A549 (cell line): ENCODE measurements around the gene PRMT7. TPM values are rescaled to one million over a fixed set of nuclear protein-coding genes. Genes with fewer than 3 reads are reported as not detected.

Source experiments
- ATAC-seq, 2 experiments: fragments of 200-7000 bp in 1 of 2; fragments of >200 bp in 1 of 2; cut with Nextera tagmentation in 1 of 2; cut with Tn5 transposase in 1 of 2; 3 replicates each; pipeline versions ENCODE4 v1.8.0 to v1.9.1; 2018 to 2020; ENCODE audit warnings: mild to moderate bottlenecking in 1 of 2, moderate library complexity in 1 of 2
- CTCF ChIA-PET: fragments of 300-600 bp; sonication (Branson Sonifier 250); formaldehyde crosslinking; extraction: SDS; loops from one replicate; lab custom pipeline; 2021; ENCODE audit warnings: antibody characterized with exemption, inconsistent platforms; lab: Yijun Ruan, JAX
- POLR2A ChIA-PET: fragments of 350-600 bp; formaldehyde crosslinking; extraction: SDS; loops from one replicate; lab custom pipeline; 2021; ENCODE audit warnings: antibody characterized with exemption, inconsistent platforms; lab: Yijun Ruan, JAX
- DNase-seq, 2 experiments: peaks; one replicate each; pipeline versions ENCODE4 v3.0.0 to v3.0.0-alpha.2; 2011 to 2016; ENCODE audit warnings: low read depth in 1 of 2, low spot score in 1 of 2
- FAIRE-seq: peaks from 2 replicates; lab custom pipeline; 2011; peaks lifted over from hg19 to GRCh38; lab: Jason Lieb, UNC
- H3K27ac ChIP-seq, 2 experiments: fragments of >200 bp; sonication (Bioruptor Twin); formaldehyde crosslinking; 3 replicates each; pipeline ENCODE4 v1.5.1; 2016 to 2017
- H3K4me1 ChIP-seq: fragments of >200 bp; sonication (Bioruptor Twin); formaldehyde crosslinking; 3 replicates; pipeline ENCODE4 v1.6.1; 2016
- H3K4me2 ChIP-seq: fragments of >200 bp; sonication (Bioruptor Twin); formaldehyde crosslinking; 3 replicates; pipeline ENCODE4 v1.6.1; 2016
- H3K4me3 ChIP-seq: fragments of >200 bp; sonication (Bioruptor Twin); formaldehyde crosslinking; 3 replicates; pipeline ENCODE4 v1.5.1; 2016
- H3K9me3 ChIP-seq: fragments of >200 bp; sonication (Bioruptor Twin); formaldehyde crosslinking; 3 replicates; pipeline ENCODE4 v1.6.1; 2016
- BCL3 ChIP-seq: fragments of >200 bp; sonication (Bioruptor Twin); formaldehyde crosslinking; IDR thresholded peaks from 3 replicates; pipeline ENCODE4 v1.6.1; 2016
- CBX8 ChIP-seq: fragments of 200-600 bp; sonication (generic); IDR thresholded peaks from 2 replicates; pipeline ENCODE4 v1.6.1; 2016
- CTCF ChIP-seq: fragments of >200 bp; sonication (Bioruptor Twin); formaldehyde crosslinking; IDR thresholded peaks from 3 replicates; pipeline ENCODE4 v1.5.1; 2016
- EHMT2 ChIP-seq: fragments of 200-600 bp; sonication (generic); IDR thresholded peaks from 2 replicates; pipeline ENCODE4 v1.6.1; 2016; ENCODE audit warnings: antibody characterized with exemption, low read depth, mild to moderate bottlenecking, moderate library complexity
- FOSL2 ChIP-seq, 2 experiments: fragments of 450-650 bp in 1 of 2; fragments of >200 bp in 1 of 2; sonication (Bioruptor Twin) in 1 of 2; formaldehyde crosslinking; IDR thresholded peaks; 2 replicates each; pipeline versions ENCODE4 v1.5.0 to v1.6.1; 2016 to 2020; ENCODE audit warnings: mild to moderate bottlenecking in 1 of 2, moderate library complexity in 1 of 2
- GATA3 ChIP-seq: IDR thresholded peaks from 2 replicates; pipeline ENCODE4 v1.6.1; 2012; ENCODE audit warnings: borderline replicate concordance
- HOXB13 ChIP-seq: fragments of 250-450 bp; sonication (Bioruptor Pico); IDR thresholded peaks from 2 replicates; pipeline ENCODE4 v1.5.0; 2020; ENCODE audit warnings: low read depth, mild to moderate bottlenecking, moderate library complexity
- JUN ChIP-seq, 2 experiments: fragments of >200 bp; sonication (Bioruptor Twin); formaldehyde crosslinking; IDR thresholded peaks; 2 replicates in 1 of 2; 3 replicates in 1 of 2; pipeline ENCODE4 v1.6.1; 2016 to 2017
- JUNB ChIP-seq: fragments of >200 bp; sonication (Bioruptor Twin); formaldehyde crosslinking; IDR thresholded peaks from 2 replicates; pipeline ENCODE4 v1.6.1; 2016
- MAFK ChIP-seq: fragments of 450-650 bp; IDR thresholded peaks from 2 replicates; pipeline ENCODE4 v1.6.1; 2014; ENCODE audit not compliant: partially characterized antibody
- MAX ChIP-seq: IDR thresholded peaks from 2 replicates; pipeline ENCODE4 v1.6.1; 2012
- MYC ChIP-seq: IDR thresholded peaks from 2 replicates; pipeline ENCODE4 v1.6.1; 2012; ENCODE audit warnings: mild to moderate bottlenecking, inconsistent platforms, low read length, improper control_type of control experiment, borderline replicate concordance
- PBX3 ChIP-seq: IDR thresholded peaks from 2 replicates; pipeline ENCODE4 v1.6.1; 2012
- PHF8 ChIP-seq: fragments of 200-600 bp; sonication (generic); IDR thresholded peaks from 2 replicates; pipeline ENCODE4 v1.6.1; 2016; ENCODE audit warnings: low read depth, mild to moderate bottlenecking, antibody characterized with exemption, moderate library complexity, borderline replicate concordance
- POLR2AphosphoS2 ChIP-seq: conservative IDR thresholded peaks from 2 replicates; pipeline ENCODE4 v1.6.1; 2012; ENCODE audit warnings: low read length, improper control_type of control experiment, inconsistent platforms
- RARB ChIP-seq: fragments of 250-450 bp; sonication (Bioruptor Pico); IDR thresholded peaks from 2 replicates; pipeline ENCODE4 v1.8.0; 2021; ENCODE audit warnings: mild to moderate bottlenecking, moderate library complexity
- REST ChIP-seq: fragments of 200-600 bp; sonication (generic); IDR thresholded peaks from 2 replicates; pipeline ENCODE4 v1.6.1; 2016; ENCODE audit warnings: antibody characterized with exemption, mild to moderate bottlenecking, moderate library complexity
- RNF2 ChIP-seq: fragments of 200-600 bp; sonication (generic); IDR thresholded peaks from 2 replicates; pipeline ENCODE4 v1.6.1; 2016; ENCODE audit warnings: low read depth, mild to moderate bottlenecking, antibody characterized with exemption, moderate library complexity, borderline replicate concordance
- TFCP2L1 ChIP-seq: fragments of 250-450 bp; sonication (Bioruptor Pico); IDR thresholded peaks from 2 replicates; pipeline ENCODE4 v1.5.0; 2021; ENCODE audit warnings: mild to moderate bottlenecking
- TP53 ChIP-seq: fragments of 250-450 bp; sonication (Bioruptor Pico); IDR thresholded peaks from 2 replicates; pipeline ENCODE4 v1.5.0; 2021; ENCODE audit warnings: mild to moderate bottlenecking, moderate library complexity
- ZFP36 ChIP-seq: fragments of 450-650 bp; IDR thresholded peaks from 2 replicates; pipeline ENCODE4 v1.6.1; 2014; ENCODE audit warnings: borderline replicate concordance; ENCODE audit not compliant: partially characterized antibody
- ZNF302 ChIP-seq: fragments of 250-450 bp; sonication (Bioruptor Pico); IDR thresholded peaks from 2 replicates; pipeline ENCODE4 v1.9.0; 2021; ENCODE audit warnings: inconsistent platforms, mild to moderate bottlenecking, moderate library complexity
- ZSCAN20 ChIP-seq: fragments of 250-450 bp; sonication (Bioruptor Pico); IDR thresholded peaks from 2 replicates; pipeline ENCODE4 v1.8.0; 2022; ENCODE audit warnings: mild to moderate bottlenecking, moderate library complexity
- WGBS: methylation state at CpG from one replicate; pipeline ENCODE4 v1.1.6; 2017; ENCODE audit errors: missing lambda C conversion rate; 5-methylcytosine and 5-hydroxymethylcytosine counted together
- polyA plus RNA-seq, 4 experiments: library from polyadenylated mRNA; depleted of rRNA in 3 of 4; stranded (reverse); fragments of >200 nt; fragmentation: RNase III in 1 of 4; extraction: RNeasy Plus Mini Kit Qiagen cat#74134 plus additional on column Dnase treatment in 1 of 4; gene quantifications; 2 replicates in 3 of 4; 3 replicates in 1 of 4; pipeline ENCODE4 v1.2.3, GENCODE V29; 2011 to 2017

The PRMT7 gene
- polyA plus RNA-seq, 2 of the 4 experiments (the other 2 are of a cell fraction) = 37.1 to 44.7 TPM

- Histone ChIP-seq H3K27ac (no peak overlapping the region), H3K4me2 (no peak overlapping the region)
- TF ChIP-seq MAFK = no peak
- TF ChIP-seq GATA3 = no peak
- no peak for TF ChIP-seq EHMT2
- no peak for TF ChIP-seq PHF8
- TF ChIP-seq, all 56 proteins: peak for 0
- WGBS = 96% methylated on average over 5 of the region's 5 CpGs
- Histone ChIP-seq H3K9me3 (no peaks in the 10 kb centered on the region), H3K4me3 (no peak overlapping the region), H3K4me1 (no peaks in the 10 kb centered on the region)
- ATAC-seq = no peak
- no peak for FAIRE-seq
- ChIA-PET POLR2A (no interaction called here), CTCF (interaction anchor here (1.9 kb wide), 1 partner anchor 11 kb away, joined by 6 read pairs; no protein-coding TSS in a partner anchor)
- no peak for DNase-seq
Observed at GRCh38 chr16:68356919-68357286, 46.1 kb downstream of the PRMT7 start.

GRCh38 chr16:68357521-68357922 is 46.7 kb downstream of the PRMT7 start:
- H3K4me3 ChIP-seq = no peak overlapping the region
- DNase-seq (no peak), ATAC-seq (no peak), FAIRE-seq (no peak)
- H3K4me2 ChIP-seq = no peak overlapping the region
- 94% methylated on average over 9 of the region's 9 CpGs for WGBS
- no peaks in the 10 kb centered on the region for H3K4me1 ChIP-seq
- ChIA-PET POLR2A (no interaction called here), CTCF (interaction anchor here (0.5 to 1.0 kb wide), 2 partner anchors 170 to 1643 kb away, joined by 3 read pairs; no protein-coding TSS in a partner anchor)
- no peak overlapping the region for H3K27ac ChIP-seq
- TF ChIP-seq ZFP36 = no peak
- no peak for TF ChIP-seq JUNB
- no peak for TF ChIP-seq PBX3
- TF ChIP-seq RNF2 = no peak
- TF ChIP-seq TFCP2L1 (CRISPR knock-in tag) = no peak
- TF ChIP-seq FOSL2 (IDR thresholded peaks at IDR 0.05) = no peak
- no peak for TF ChIP-seq FOSL2 (CRISPR knock-in tag; IDR thresholded peaks at IDR 0.05)
- no peak for TF ChIP-seq POLR2AphosphoS2
- no peak for TF ChIP-seq HOXB13
- no peak for TF ChIP-seq CBX8
- H3K9me3 ChIP-seq = no peaks in the 10 kb centered on the region

GRCh38 chr16:68357923-68358322 is 47.1 kb downstream of the PRMT7 start:
- FAIRE-seq = no peak
- 87% methylated on average over 8 of the region's 11 CpGs for WGBS
- Histone ChIP-seq H3K27ac (no peak overlapping the region), H3K4me2 (no peak overlapping the region), H3K4me3 (no peak overlapping the region), H3K9me3 (no peaks in the 10 kb centered on the region), H3K4me1 (no peaks in the 10 kb centered on the region)
- no peak for DNase-seq
- no peak for ATAC-seq
- ChIA-PET CTCF (interaction anchor here (0.5 to 1.1 kb wide), 3 partner anchors 29 to 1643 kb away, joined by 3 read pairs; no protein-coding TSS in a partner anchor), POLR2A (no interaction called here)
- TF ChIP-seq ZSCAN20 (no peak), JUNB (no peak), HOXB13 (no peak), ZNF302 (CRISPR knock-in tag) (no peak), TP53 (CRISPR knock-in tag) (no peak), ZFP36 (no peak), BCL3 (no peak), MYC (no peak), PHF8 (no peak), GATA3 (no peak), MAX (no peak), CTCF (no peak), REST (no peak), PBX3 (no peak), RARB (CRISPR knock-in tag) (no peak), JUN (IDR thresholded peaks at IDR 0.05) (no peak)
